ENCODE measurements around the gene BRWD1.

Gene BRWD1

GRCh38 chr21:39198800-39199199 is 114.6 kb downstream of the BRWD1 start:
- no peaks in the 10 kb centered on the region for H3K79me2 ChIP-seq (ENCODE audit: insufficient read depth, low read depth)
- no peak overlapping the region for H3K27ac ChIP-seq
- no peak overlapping the region for H3K9ac ChIP-seq
- no peak overlapping the region for H2AFZ ChIP-seq (ENCODE audit: low read depth)
- no peak overlapping the region for H3K4me3 ChIP-seq (IDR thresholded peaks at IDR 0.05; ENCODE audit: insufficient read depth, low read depth, low read length)
- H3K4me2 ChIP-seq: no peak overlapping the region
- H4K20me1 ChIP-seq (ENCODE audit: insufficient read depth): no peaks in the 10 kb centered on the region
- TF ChIP-seq, protein P1, sequence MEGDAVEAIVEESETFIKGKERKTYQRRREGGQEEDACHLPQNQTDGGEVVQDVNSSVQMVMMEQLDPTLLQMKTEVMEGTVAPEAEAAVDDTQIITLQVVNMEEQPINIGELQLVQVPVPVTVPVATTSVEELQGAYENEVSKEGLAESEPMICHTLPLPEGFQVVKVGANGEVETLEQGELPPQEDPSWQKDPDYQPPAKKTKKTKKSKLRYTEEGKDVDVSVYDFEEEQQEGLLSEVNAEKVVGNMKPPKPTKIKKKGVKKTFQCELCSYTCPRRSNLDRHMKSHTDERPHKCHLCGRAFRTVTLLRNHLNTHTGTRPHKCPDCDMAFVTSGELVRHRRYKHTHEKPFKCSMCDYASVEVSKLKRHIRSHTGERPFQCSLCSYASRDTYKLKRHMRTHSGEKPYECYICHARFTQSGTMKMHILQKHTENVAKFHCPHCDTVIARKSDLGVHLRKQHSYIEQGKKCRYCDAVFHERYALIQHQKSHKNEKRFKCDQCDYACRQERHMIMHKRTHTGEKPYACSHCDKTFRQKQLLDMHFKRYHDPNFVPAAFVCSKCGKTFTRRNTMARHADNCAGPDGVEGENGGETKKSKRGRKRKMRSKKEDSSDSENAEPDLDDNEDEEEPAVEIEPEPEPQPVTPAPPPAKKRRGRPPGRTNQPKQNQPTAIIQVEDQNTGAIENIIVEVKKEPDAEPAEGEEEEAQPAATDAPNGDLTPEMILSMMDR (conservative IDR thresholded peaks at IDR 0.05; ENCODE audit: low read depth, low read length): no peak
- no peaks in the 10 kb centered on the region for H3K27me3 ChIP-seq (ENCODE audit: insufficient read depth, low read depth)
- no peaks in the 10 kb centered on the region for H3K4me1 ChIP-seq (ENCODE audit: low read depth, poor library complexity, severe bottlenecking)
- 0 out of 2 replicates have a peak, but pooled peaks cover 6% of the 10 kb centered on the region for H3K36me3 ChIP-seq (ENCODE audit: insufficient read depth)

GRCh38 chr21:39197448-39198233 is 115.8 kb downstream of the BRWD1 start:
- Histone ChIP-seq H3K4me3 (IDR thresholded peaks at IDR 0.05; ENCODE audit: insufficient read depth, low read depth, low read length) (no peak overlapping the region), H3K4me1 (ENCODE audit: low read depth, poor library complexity, severe bottlenecking) (no peaks in the 10 kb centered on the region), H3K27ac (no peak overlapping the region), H4K20me1 (ENCODE audit: insufficient read depth) (no peaks in the 10 kb centered on the region), H3K4me2 (no peak overlapping the region), H3K79me2 (ENCODE audit: insufficient read depth, low read depth) (no peaks in the 10 kb centered on the region), H3K27me3 (ENCODE audit: insufficient read depth, low read depth) (no peaks in the 10 kb centered on the region), H3K9ac (no peak overlapping the region), H2AFZ (ENCODE audit: low read depth) (no peak overlapping the region), H3K36me3 (ENCODE audit: insufficient read depth) (0 out of 2 replicates have a peak, but pooled peaks cover 6% of the 10 kb centered on the region)
- TF ChIP-seq, protein P1 (conservative IDR thresholded peaks at IDR 0.05; ENCODE audit: low read depth, low read length): no peak

DNA sequence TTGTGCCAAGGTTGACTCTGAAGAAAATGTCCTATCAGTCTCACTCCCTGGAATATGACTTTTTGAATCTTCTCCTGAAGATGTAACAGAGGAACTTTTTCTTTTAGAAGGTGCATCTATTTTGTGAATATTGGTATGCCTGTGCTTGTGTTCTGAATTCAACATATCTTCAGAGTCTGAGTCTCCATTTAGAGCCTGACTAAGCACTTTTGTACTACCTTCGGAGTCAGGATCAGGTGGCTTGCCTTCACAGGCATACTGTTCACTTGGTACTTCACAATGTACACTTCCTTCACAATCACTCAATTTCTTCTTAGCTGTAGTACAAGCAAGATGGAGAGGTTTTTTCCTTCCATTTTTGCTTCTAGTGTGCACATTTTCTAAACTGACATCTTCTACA is 116.6 kb downstream of the BRWD1 start:
- H3K27me3 ChIP-seq (ENCODE audit: insufficient read depth, low read depth): no peaks in the 10 kb centered on the region
- no peak overlapping the region for H3K9ac ChIP-seq
- no peak overlapping the region for H3K4me3 ChIP-seq (IDR thresholded peaks at IDR 0.05; ENCODE audit: insufficient read depth, low read depth, low read length)
- no peak overlapping the region for H3K4me2 ChIP-seq
- no peak overlapping the region for H2AFZ ChIP-seq (ENCODE audit: low read depth)
- no peaks in the 10 kb centered on the region for H3K79me2 ChIP-seq (ENCODE audit: insufficient read depth, low read depth)
- no peak overlapping the region for H3K27ac ChIP-seq
- H3K4me1 ChIP-seq (ENCODE audit: low read depth, poor library complexity, severe bottlenecking): no peaks in the 10 kb centered on the region
- H4K20me1 ChIP-seq (ENCODE audit: insufficient read depth): no peaks in the 10 kb centered on the region
- TF ChIP-seq, protein P1 (conservative IDR thresholded peaks at IDR 0.05; ENCODE audit: low read depth, low read length): no peak
- H3K36me3 ChIP-seq (ENCODE audit: insufficient read depth): 0 out of 2 replicates have a peak, but pooled peaks cover 6% of the 10 kb centered on the region

DNA sequence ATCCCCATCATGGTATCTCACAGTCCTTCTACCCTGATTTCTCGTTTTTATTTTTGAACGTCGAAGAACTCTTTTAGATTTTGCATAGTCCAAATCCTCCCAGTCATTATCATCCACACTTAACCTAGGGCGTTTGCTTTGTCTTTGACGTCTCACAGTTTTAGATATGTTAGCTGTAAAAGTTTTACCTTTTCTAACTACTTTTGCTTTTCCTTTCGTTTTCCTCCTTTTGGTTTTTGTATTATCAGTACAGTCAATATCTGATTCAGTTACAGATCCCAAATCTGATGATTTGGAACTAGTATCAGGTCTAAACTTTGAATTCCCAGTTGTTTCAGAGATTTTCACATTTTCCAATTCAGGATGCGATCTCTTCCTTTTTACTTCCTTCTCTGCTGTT is 117.1 kb downstream of the BRWD1 start:
- H3K27me3 ChIP-seq (ENCODE audit: insufficient read depth, low read depth): no peaks in the 10 kb centered on the region
- TF ChIP-seq, protein P1 (conservative IDR thresholded peaks at IDR 0.05; ENCODE audit: low read depth, low read length): no peak
- no peaks in the 10 kb centered on the region for H3K79me2 ChIP-seq (ENCODE audit: insufficient read depth, low read depth)
- no peak overlapping the region for H3K27ac ChIP-seq
- no peak overlapping the region for H2AFZ ChIP-seq (ENCODE audit: low read depth)
- H3K36me3 ChIP-seq (ENCODE audit: insufficient read depth): 0 out of 2 replicates have a peak, but pooled peaks cover 6% of the 10 kb centered on the region
- H4K20me1 ChIP-seq (ENCODE audit: insufficient read depth): no peaks in the 10 kb centered on the region
- no peak overlapping the region for H3K4me2 ChIP-seq
- no peaks in the 10 kb centered on the region for H3K4me1 ChIP-seq (ENCODE audit: low read depth, poor library complexity, severe bottlenecking)
- H3K4me3 ChIP-seq (IDR thresholded peaks at IDR 0.05; ENCODE audit: insufficient read depth, low read depth, low read length): no peak overlapping the region
- no peak overlapping the region for H3K9ac ChIP-seq

Measured in KMS-11 (cell line).